Measurements from ENCODE around the gene KCNQ2. TPM values are rescaled to one million over a fixed set of nuclear protein-coding genes. Genes with fewer than 3 reads are reported as not detected.

KCNQ2 gene
- total and polyA plus RNA-seq, 10 donors: 0.13 to 3.5 (median 0.45) TPM; not detected in 2

DNA sequence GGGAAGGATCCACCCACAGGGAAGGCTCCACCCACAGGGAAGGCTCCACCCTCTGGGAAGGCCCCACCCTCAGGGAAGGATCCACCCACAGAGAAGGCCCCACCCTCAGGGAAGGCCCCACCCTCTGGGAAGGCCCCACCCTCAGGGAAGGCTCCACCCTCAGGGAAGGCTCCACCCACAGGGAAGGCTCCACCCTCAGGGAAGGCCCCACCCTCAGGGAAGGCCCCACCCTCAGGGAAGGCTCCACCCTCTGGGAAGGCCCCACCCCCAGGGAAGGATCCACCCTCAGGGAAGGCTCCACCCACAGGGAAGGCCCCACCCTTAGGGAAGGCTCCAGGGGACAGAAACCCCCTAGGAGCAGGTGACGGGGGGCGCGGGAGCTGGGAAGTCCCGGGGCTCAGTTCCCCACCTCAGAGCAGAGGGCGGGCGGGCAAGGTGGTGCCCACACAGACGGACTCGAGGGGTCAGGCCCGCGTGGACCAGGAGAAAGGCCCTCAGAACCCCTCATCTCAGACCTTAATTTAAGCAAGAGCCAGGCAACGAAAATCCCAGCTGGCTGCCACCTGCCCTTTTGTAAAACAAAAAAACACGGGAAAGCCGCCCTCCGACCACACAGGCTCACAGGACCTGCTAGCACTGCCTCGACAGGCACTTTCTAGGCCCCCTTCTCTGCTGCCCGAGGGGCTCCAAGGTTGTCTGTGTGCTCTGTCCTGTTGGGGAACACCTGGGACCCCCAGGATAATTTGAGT is 39.7 kb downstream of the KCNQ2 start:
- H3K4me3 ChIP-seq: no peak overlapping the region
- H3K4me1 ChIP-seq: peaks cover 3 to 20% (median 11%) of the 10 kb centered on the region in 6 donors
- no peaks in the 10 kb centered on the region for H3K9me3 ChIP-seq
- intact Hi-C loops (cut with DNase I; ENCODE audit: low total_unique reads): no loop called here
- H3K36me3 ChIP-seq: no peaks in the 10 kb centered on the region
- 83 to 95% (median 92%) methylated on average over 16 of the region's 16 CpGs for WGBS, 5 donors
- peaks cover 0 to 62% (median 7%) of the 10 kb centered on the region in 7 donors for H3K27me3 ChIP-seq (replicated peaks in 1 of 7)
- no peak for DNase-seq
- TF ChIP-seq POLR2A (IDR thresholded peaks at IDR 0.05): no peak
- TF ChIP-seq POLR2AphosphoS5 (IDR thresholded peaks at IDR 0.05): no peak
- TF ChIP-seq, protein P1, sequence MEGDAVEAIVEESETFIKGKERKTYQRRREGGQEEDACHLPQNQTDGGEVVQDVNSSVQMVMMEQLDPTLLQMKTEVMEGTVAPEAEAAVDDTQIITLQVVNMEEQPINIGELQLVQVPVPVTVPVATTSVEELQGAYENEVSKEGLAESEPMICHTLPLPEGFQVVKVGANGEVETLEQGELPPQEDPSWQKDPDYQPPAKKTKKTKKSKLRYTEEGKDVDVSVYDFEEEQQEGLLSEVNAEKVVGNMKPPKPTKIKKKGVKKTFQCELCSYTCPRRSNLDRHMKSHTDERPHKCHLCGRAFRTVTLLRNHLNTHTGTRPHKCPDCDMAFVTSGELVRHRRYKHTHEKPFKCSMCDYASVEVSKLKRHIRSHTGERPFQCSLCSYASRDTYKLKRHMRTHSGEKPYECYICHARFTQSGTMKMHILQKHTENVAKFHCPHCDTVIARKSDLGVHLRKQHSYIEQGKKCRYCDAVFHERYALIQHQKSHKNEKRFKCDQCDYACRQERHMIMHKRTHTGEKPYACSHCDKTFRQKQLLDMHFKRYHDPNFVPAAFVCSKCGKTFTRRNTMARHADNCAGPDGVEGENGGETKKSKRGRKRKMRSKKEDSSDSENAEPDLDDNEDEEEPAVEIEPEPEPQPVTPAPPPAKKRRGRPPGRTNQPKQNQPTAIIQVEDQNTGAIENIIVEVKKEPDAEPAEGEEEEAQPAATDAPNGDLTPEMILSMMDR (IDR thresholded peaks at IDR 0.05 in 8 of 11, conservative IDR thresholded peaks at IDR 0.05 in 3 of 11): no peak
- H3K27ac ChIP-seq: no peak overlapping the region

DNA sequence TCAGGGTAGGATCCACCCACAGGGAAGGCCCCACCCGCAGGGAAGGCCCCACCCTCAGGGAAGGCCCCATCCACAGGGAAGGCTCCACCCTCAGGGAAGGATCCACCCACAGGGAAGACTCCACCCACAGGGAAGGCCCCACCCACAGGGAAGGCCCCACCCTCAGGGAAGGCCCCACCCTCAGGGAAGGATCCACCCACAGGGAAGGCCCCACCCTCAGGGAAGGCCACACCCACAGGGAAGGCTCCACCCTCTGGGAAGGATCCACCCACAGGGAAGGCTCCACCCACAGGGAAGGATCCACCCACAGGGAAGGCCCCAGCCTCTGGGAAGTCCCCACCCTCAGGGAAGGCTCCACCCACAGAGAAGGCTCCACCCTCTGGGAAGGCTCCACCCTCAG is 40.5 kb downstream of the KCNQ2 start:
- Histone ChIP-seq H3K9me3 (no peaks in the 10 kb centered on the region), H3K4me1 (peaks cover 3 to 20% (median 11%) of the 10 kb centered on the region in 6 donors), H3K4me3 (no peak overlapping the region), H3K27me3 (replicated peaks in 1 of 7) (peaks cover 0 to 54% (median 7%) of the 10 kb centered on the region in 7 donors), H3K27ac (no peak overlapping the region), H3K36me3 (no peaks in the 10 kb centered on the region)
- DNase-seq: no peak
- TF ChIP-seq POLR2A (IDR thresholded peaks at IDR 0.05): no peak
- TF ChIP-seq, protein P1 (IDR thresholded peaks at IDR 0.05 in 8 of 11, conservative IDR thresholded peaks at IDR 0.05 in 3 of 11): no peak
- no peak for TF ChIP-seq POLR2AphosphoS5 (IDR thresholded peaks at IDR 0.05)
- 0 to 100% (median 0%) methylated on average over 1 of the region's 1 CpG; no CpG with 5 or more reads in 1 of the 5 donors for WGBS, 5 donors
- intact Hi-C loops (cut with DNase I; ENCODE audit: low total_unique reads): no loop called here

DNA sequence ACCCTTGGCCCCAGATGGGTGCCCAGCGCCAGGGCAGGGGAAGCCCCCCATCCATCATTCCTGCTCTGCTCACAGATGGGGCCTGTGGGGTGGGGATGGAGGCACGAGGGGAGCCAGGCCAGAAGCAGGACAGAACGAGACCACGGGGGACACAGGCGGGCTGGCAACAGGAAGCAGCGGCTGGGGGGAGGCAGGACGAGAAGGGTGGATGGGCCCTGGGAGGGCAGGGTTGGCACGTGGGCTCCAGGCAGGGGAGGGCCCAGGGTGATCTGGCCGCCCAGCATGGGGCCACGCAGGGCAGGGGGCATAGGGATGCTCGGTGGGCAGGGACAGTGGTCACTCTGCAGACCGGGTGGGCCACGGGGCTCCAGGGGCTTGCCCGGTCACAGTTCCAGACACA is 41.6 kb downstream of the KCNQ2 start:
- intact Hi-C loops (cut with DNase I; ENCODE audit: low total_unique reads): no loop called here
- TF ChIP-seq POLR2A (IDR thresholded peaks at IDR 0.05) (no peak), POLR2AphosphoS5 (IDR thresholded peaks at IDR 0.05) (no peak)
- TF ChIP-seq, protein P1 (IDR thresholded peaks at IDR 0.05 in 8 of 11, conservative IDR thresholded peaks at IDR 0.05 in 3 of 11): no peak
- Histone ChIP-seq H3K36me3 (no peaks in the 10 kb centered on the region), H3K27ac (no peak overlapping the region), H3K4me3 (no peak overlapping the region), H3K27me3 (replicated peaks in 1 of 7) (peaks cover 0 to 50% (median 7%) of the 10 kb centered on the region in 7 donors), H3K4me1 (peaks cover 3 to 20% (median 11%) of the 10 kb centered on the region in 6 donors), H3K9me3 (no peaks in the 10 kb centered on the region)
- DNase-seq: no peak
- 73 to 78% (median 77%) methylated on average over 12 to 14 of the region's 14 CpGs for WGBS, 5 donors

DNA sequence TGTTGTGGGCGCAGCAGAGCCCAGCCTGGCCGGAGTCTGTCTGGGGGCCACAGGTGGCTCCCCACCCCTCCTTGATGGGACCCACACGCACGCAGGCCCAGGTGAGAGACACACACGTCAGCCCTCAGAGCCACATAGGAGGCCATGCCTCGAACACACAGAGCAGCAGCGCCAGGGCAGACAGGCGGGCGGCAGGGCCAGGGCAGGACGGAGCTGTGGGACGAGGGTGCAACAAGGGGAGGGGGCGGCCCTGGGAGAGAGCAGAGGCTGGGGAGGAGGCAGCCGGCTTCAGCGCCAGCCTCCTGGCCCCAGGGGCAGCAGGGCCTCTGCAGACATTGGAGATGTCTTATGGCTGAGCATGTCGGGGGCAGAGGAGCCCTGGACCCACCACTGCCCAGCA is 42.5 kb downstream of the KCNQ2 start:
- Histone ChIP-seq H3K4me1 (peaks cover 3 to 19% (median 11%) of the 10 kb centered on the region in 6 donors), H3K9me3 (no peaks in the 10 kb centered on the region), H3K27me3 (replicated peaks in 1 of 7) (peaks cover 0 to 42% (median 7%) of the 10 kb centered on the region in 7 donors), H3K4me3 (no peak overlapping the region), H3K27ac (no peak overlapping the region), H3K36me3 (no peaks in the 10 kb centered on the region)
- DNase-seq: no peak
- 79 to 95% (median 90%) methylated on average over 12 to 15 of the region's 15 CpGs for WGBS, 5 donors
- intact Hi-C loops (cut with DNase I; ENCODE audit: low total_unique reads): no loop called here
- no peak for TF ChIP-seq POLR2AphosphoS5 (IDR thresholded peaks at IDR 0.05)
- TF ChIP-seq, protein P1 (IDR thresholded peaks at IDR 0.05 in 8 of 11, conservative IDR thresholded peaks at IDR 0.05 in 3 of 11): no peak

All from spleen (tissue), 11 donors.